ENCODE data around the gene SLC38A3. TPM values are rescaled to one million over a fixed set of nuclear protein-coding genes. Genes with fewer than 3 reads are reported as not detected.

Gene SLC38A3
- total RNA-seq, 2 experiments from 2014 or later: not detected

Small RNA genes within 50 kb of the gene (microRNA-seq; reads per million reads assigned to microRNA genes)
- not detected for gene MIR566
- gene MIR5787: not detected

Other genes with a start within 250 kb of the SLC38A3 start
- 100 to 1,000 TPM; 180 to 185 TPM for gene RBM5, start 116.4 kb upstream of the SLC38A3 start, total RNA-seq
- gene SEMA3F, start 49.9 kb upstream of the SLC38A3 start, total RNA-seq: not detected
- not detected for gene GNAT1, start 13.7 kb upstream of the SLC38A3 start, total RNA-seq
- 100 to 1,000 TPM; 515 to 531 TPM for gene GNAI2, start 30.9 kb downstream of the SLC38A3 start, total RNA-seq
- under 1 TPM; 0.52 to 0.84 TPM for gene SEMA3B, start 63.9 kb downstream of the SLC38A3 start, total RNA-seq
- gene LSMEM2, start 73.8 kb downstream of the SLC38A3 start, total RNA-seq: not detected
- 10 to 100 TPM; 81.3 to 85.1 TPM for gene IFRD2, start 87.2 kb downstream of the SLC38A3 start, total RNA-seq
- 10 to 100 TPM in 1 of 2 experiments, 1 to 10 TPM in 1; 9.7 to 12.7 TPM for gene HYAL3, start 94.1 kb downstream of the SLC38A3 start, total RNA-seq
- 10 to 100 TPM; 26.8 to 28.5 TPM for gene NAA80, start 94.1 kb downstream of the SLC38A3 start, total RNA-seq
- gene HYAL1, start 98.3 kb downstream of the SLC38A3 start, total RNA-seq: under 1 TPM in 1 of 2 experiments, not detected in 1; 0.16 TPM
- 1 to 10 TPM; 6.5 to 6.8 TPM for gene HYAL2, start 117.5 kb downstream of the SLC38A3 start, total RNA-seq
- gene TUSC2, start 123.0 kb downstream of the SLC38A3 start, total RNA-seq: 10 to 100 TPM; 18.5 to 20.8 TPM
- 100 to 1,000 TPM; 172 to 174 TPM for gene RASSF1, start 135.6 kb downstream of the SLC38A3 start, total RNA-seq
- 1 to 10 TPM; 5.0 to 5.1 TPM for gene ZMYND10, start 140.5 kb downstream of the SLC38A3 start, total RNA-seq
- 10 to 100 TPM; 59.8 to 60.3 TPM for gene NPRL2, start 145.5 kb downstream of the SLC38A3 start, total RNA-seq
- 10 to 100 TPM; 42.5 to 43.6 TPM for gene CYB561D2, start 145.6 kb downstream of the SLC38A3 start, total RNA-seq
- 10 to 100 TPM; 18.0 to 18.9 TPM for gene TMEM115, start 154.2 kb downstream of the SLC38A3 start, total RNA-seq